Right lobe of liver (tissue), 4 donors: Measurements from ENCODE around the gene CLCA2.

ENCODE experiments used
- POLR2A ChIP-seq: fragments of 450-650 bp; IDR thresholded peaks from one replicate; pipeline ENCODE4 v1.6.1; 2017; ENCODE audit warnings: antibody characterized with exemption, mild to moderate bottlenecking
- TF ChIP-seq, protein P1 (sequence below), 4 donors: fragments of 200-600 bp in 3 of 4; fragments of 450-650 bp in 1 of 4; IDR thresholded peaks; one replicate each; pipeline versions ENCODE4 v1.5.1 to v1.8.0; 2016 to 2022; ENCODE audit warnings: antibody characterized with exemption in 4 of 4, mild to moderate bottlenecking in 2 of 4
- donor health status: DM: no; HTN: no; CAD: no.
- donor health status: DM: no; HTN: no; CAD: no.
- donor health status: DM: no; HTN: yes; CAD: no.

GRCh38 chr1:86503406-86504136, 79.6 kb downstream of the CLCA2 start:
- TF ChIP-seq, protein P1, sequence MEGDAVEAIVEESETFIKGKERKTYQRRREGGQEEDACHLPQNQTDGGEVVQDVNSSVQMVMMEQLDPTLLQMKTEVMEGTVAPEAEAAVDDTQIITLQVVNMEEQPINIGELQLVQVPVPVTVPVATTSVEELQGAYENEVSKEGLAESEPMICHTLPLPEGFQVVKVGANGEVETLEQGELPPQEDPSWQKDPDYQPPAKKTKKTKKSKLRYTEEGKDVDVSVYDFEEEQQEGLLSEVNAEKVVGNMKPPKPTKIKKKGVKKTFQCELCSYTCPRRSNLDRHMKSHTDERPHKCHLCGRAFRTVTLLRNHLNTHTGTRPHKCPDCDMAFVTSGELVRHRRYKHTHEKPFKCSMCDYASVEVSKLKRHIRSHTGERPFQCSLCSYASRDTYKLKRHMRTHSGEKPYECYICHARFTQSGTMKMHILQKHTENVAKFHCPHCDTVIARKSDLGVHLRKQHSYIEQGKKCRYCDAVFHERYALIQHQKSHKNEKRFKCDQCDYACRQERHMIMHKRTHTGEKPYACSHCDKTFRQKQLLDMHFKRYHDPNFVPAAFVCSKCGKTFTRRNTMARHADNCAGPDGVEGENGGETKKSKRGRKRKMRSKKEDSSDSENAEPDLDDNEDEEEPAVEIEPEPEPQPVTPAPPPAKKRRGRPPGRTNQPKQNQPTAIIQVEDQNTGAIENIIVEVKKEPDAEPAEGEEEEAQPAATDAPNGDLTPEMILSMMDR (IDR thresholded peaks at IDR 0.05): no peak
- TF ChIP-seq POLR2A: no peak
